Stimulated activated CD4-positive, alpha-beta T cell treated with anti-CD3 and anti-CD28 coated beads, Interleukin-2, amount 100 ng/mL, for 4 hours (primary cell): ENCODE measurements around the gene CD81.

Experiments
- DNase-seq: peaks from one replicate; pipeline ENCODE4 v3.0.0-alpha.2; 2020; ENCODE audit warnings: low read depth

Gene CD81

GRCh38 chr11:2390091-2390724 is 13.1 kb downstream of the CD81 start:
- no peak for DNase-seq

GRCh38 chr11:2390725-2391151 is 13.6 kb downstream of the CD81 start:
- no peak for DNase-seq

- no peak for DNase-seq
Observed at GRCh38 chr11:2391181-2391975, 14.3 kb downstream of the CD81 start.

DNA sequence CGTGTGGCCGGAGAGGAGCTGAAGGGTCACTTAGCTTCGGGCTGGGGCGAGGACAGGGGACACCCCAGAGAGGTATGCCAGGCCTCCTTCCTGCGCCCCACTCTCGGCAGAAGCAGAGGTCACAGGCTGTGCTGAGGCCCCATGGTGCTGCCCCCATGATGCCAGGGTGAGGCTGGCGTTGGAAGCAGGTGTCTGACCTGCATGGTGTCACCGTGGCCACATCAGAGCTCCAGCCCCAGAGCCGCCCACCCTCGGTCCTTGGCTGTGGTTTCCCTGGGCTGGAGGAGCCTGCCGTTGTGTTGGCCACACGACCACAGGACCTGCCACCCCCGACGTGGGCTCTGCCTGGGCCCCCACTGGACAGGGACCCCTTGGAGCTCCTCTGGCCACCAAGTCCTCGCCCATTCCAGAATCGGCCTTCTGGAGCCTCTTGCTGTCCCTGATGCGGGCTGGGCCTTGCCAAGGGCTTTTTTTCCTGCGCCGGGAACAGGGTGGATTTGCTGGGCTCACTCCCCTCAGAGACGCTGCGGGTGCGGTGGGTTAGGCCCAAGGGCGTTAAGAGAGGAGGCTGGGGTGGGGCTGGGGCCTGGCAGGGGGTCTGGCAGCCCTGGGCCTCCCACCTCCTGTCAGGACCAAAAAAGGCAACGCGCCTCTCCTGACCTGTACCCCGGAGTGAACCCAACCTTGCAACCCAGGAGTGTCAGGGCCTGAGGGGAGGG is 15.3 kb downstream of the CD81 start:
- no peak for DNase-seq

GRCh38 chr11:2393111-2393868 is 16.2 kb downstream of the CD81 start:
- no peak for DNase-seq

DNA sequence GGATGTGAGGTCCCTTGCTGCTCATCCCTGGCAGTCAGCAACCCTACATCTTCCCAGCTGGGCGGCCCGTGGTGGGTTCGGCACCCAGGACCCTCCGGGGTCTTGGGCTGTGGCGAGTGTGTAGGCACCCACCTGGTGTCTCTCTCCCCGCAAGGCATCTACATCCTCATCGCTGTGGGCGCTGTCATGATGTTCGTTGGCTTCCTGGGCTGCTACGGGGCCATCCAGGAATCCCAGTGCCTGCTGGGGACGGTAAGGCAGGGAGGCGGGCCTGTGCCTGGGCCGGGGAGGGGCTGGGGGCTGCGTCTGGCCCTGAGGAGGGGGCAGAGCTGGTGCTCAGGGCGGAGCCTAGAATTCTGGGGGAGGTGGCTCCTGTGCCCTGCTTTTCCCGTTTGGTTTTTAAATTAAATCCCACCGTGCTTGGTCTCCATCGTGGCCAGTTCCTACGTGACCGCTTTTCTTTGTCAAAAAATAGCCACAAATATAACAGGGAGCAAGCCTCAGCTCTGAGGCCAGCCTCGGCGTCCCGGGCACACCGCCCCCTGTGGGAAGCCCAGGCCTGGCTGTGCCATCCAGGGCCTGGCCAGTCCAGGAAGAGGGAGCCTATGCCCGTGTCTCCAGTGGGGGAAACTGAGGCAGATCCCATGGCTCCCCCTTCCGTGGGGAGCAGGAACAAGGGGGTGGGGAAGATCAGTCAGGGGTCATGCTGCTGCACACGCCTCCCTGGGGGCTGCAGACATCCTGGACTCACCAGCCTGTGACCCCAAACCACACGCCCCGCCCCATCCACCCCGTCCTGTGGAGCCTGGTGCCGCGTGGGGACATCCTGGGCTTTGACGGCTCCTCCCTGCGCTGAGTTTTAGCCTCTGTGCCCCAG is 17.1 kb downstream of the CD81 start:
- DNase-seq: no peak

DNA sequence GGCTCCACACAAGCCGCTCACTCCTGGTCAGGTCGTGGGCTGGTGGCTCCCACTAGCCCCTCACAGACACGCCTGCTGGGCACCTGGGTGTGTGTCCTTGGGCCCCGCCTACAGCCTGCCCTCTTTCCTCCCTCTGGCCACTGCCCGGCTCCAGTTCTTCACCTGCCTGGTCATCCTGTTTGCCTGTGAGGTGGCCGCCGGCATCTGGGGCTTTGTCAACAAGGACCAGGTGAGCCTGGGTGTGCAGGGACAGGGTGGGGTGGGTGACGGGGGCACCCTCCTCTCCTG is 17.7 kb downstream of the CD81 start:
- DNase-seq: no peak

DNA sequence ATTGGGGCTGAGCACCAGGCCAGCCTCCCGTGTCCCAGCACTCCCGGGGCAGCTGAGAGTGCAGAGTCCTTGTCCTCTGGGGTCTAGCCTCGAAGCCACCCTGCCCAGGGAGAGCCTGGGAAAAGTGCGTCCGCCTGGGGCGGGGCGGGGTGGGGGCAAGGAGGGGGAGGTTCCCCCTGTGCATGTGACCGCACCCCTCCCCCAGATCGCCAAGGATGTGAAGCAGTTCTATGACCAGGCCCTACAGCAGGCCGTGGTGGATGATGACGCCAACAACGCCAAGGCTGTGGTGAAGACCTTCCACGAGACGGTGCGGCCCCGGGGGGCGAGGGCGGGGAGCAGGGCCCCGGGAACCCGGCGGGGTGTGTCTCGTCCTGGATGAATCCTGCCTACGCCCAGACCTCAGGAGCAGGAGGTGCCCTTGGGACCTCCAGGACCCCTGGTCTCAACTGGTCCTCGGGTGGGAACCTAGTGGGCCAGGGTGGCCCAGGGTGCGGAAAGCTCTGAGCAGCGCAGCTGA is 18.2 kb downstream of the CD81 start:
- DNase-seq: no peak

- DNase-seq: no peak
Observed at GRCh38 chr11:2395856-2396255, 18.7 kb downstream of the CD81 start.

DNA sequence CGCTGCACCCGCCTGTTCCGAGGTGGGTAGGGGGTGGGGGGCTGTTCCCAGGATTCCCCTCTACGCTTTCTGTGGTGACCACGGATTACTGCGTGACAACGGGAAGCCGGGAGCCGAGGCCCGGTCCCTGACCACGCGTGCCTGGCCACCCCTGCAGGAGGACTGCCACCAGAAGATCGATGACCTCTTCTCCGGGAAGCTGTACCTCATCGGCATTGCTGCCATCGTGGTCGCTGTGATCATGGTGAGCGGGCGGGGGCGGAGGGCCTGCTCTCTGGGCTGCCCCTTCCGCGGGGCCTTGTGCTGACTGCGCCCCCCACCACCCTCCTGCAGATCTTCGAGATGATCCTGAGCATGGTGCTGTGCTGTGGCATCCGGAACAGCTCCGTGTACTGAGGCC is 19.4 kb downstream of the CD81 start:
- no peak for DNase-seq

GRCh38 chr11:2397005-2397404 is 19.9 kb downstream of the CD81 start:
- DNase-seq: no peak

DNA sequence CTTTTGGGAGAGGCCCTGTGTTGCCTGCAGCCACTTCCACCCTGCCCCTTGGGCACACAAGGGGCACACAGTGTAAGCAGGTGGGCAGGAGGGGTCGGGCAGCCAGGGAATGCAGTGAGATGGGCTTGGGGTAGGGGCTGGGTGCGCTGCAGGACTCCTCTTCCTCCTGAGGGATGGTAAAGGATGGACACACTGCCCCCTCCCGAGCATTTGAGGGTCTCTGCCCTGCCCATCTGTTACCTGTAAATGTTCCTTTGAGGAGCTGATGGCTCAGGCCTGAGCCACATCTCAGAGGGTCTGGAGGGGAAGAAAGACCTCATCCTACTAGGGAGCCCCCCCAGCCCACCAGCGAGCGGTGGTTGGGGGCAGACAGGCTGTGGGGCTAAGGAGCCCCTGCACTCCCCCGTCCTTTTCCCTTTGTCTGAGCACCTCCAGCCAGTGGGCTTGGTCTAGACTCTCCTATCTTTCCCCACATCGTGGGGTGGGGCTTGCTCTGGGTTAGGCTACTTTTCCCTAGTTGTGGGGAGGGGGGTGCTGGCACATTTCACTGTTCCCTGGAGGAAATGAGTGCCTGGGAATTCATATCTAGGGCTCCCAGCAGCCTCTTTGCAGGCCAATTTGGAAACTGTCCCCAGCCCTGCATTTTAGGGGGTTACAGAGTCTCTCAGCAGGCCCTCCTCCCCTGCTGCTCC is 21.7 kb downstream of the CD81 start:
- no peak for DNase-seq

DNA sequence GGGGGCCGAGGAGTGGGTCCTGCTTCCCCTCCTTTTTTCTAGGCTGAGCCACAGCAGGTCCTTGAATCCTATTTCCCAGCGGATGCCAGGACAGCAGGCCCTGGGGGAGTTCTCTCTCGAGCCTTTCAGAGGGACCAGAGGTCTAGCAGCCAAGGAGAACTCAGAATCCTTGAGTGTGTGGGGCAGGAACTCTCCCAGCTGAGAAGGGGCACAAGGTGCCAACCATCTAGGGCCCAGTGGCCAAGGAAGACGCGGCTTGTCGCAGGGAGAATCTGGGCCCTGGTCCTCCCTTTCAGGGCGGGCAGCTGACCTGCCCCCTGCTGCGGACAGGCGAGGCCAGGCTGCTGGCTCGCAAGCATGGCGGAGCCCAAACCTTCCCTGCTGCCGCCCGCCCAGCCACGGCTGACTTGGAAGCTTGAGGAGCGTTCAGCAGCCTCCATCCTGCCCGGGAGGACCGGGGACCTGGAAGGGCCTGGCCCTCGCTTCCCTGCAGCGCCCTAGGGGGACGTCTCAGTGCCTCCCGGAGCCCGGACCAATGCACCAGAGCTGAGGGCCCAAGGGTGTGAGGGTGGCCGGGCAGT is 22.5 kb downstream of the CD81 start:
- no peak for DNase-seq

DNA sequence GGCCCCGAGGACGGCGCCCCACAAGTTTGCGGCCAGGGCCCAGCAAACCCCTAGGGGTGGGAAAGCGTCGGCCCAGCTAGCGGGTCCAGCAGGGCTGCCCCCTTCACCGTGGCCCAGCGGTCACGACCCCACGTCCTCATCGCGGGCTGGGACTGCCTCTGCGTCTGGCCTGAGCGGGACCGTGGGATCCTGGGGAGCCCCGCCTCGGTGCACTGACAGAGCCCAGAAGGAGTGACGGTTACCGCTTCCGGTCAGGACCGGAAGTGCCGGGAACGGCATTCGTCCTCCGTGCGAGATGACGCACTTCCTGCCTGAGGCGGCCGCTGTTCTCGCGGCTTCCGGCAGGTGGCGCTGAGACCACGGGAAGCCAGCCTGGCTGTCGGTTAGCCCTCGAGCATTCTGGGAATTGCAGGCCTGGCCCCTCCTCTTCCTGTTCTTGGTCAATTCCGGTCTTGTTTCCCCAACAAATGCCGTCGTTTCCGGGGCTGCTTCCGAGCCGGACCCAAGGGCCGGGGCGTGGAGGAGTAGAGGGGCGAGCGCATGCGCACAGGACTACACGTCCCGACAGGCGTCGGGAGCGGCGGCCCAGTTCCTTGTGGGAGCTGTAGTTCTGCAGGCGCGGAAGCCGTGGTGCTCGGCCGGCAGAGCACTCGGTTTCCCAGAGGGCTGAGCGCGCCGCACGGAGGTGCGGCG is 23.1 kb downstream of the CD81 start, which contains the start of gene TSSC4:
TSS of gene TSSC4 (plus strand) at position 682 of the 693 bp plus-strand sequence. CDS start 1,884 bp downstream, outside the sequence.
- peak; percentile 100 for DNase-seq

DNA sequence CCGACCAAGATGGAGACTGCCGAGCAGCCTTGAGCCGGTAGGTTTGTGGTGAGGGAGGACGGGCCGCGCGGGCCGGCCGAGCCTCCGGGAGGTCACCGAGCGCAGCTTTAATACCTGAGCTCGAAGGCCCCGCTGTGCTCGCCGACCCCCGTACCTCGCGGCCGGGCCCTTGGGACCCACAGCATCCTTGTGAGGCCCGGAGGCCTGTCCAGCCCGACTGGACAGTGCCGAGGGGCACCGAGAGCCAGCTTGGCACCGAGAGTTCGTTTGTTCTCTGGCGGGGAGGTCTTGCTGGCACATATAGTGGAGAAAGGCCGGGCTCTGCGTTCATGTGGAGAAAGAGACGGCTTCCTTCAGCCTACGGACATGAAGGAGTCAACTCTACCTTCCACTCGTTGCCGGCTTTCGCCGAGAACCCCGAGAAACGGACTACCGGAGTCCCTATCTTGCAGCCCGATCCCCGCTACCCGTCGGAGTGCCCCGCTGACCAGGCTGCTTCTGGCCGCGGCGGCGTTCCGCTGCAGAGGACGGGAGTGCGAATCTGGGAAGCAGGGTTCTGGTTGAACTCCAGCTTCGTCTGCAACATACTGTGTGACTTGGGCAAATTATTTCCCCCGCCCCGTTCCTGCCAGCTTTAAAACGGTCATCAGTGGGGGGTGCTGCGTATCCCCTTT is 23.8 kb downstream of the CD81 start:
- DNase-seq: no peak

GRCh38 chr11:2401436-2401984 is 24.4 kb downstream of the CD81 start:
- no peak for DNase-seq

GRCh38 chr11:2402106-2402505 is 25.0 kb downstream of the CD81 start:
- no peak for DNase-seq

- no peak for DNase-seq
Observed at GRCh38 chr11:2402890-2403645, 26.0 kb downstream of the CD81 start.
